ENCODE results near the gene EMC6. TPM values are rescaled to one million over a fixed set of nuclear protein-coding genes. Genes with fewer than 3 reads are reported as not detected.

Gene EMC6
- polyA plus RNA-seq, 1 donor (not counting 4 experiments of a cell fraction or from before 2014, with no cell fraction given) = 35.4 TPM

GRCh38 chr17:3715296-3715695, 46.7 kb downstream of the EMC6 start:
- no peaks in the 10 kb centered on the region for H3K9me1 ChIP-seq (ENCODE audit: control insufficient read depth, extremely low read depth, insufficient read depth, low read length)
- no peak overlapping the region for H3K4me2 ChIP-seq (ENCODE audit: control insufficient read depth, extremely low read depth, insufficient read depth, low read depth, low read length)
- DNase-seq (ENCODE audit: low read depth, low spot score) = no peak
- H3K79me2 ChIP-seq (ENCODE audit: control insufficient read depth, insufficient read depth, low read length) = no peaks in the 10 kb centered on the region
- H3K4me3 ChIP-seq (ENCODE audit: control insufficient read depth in 2 of 3, extremely low read depth in 1 of 3, insufficient read depth in 2 of 3, low read depth in 1 of 3, low read length in 3 of 3) = no peak overlapping the region
- H3K27ac ChIP-seq (ENCODE audit: control insufficient read depth, insufficient read depth, low read length) = no peak overlapping the region
- no peaks in the 10 kb centered on the region for H4K20me1 ChIP-seq (ENCODE audit: control insufficient read depth, extremely low read depth, insufficient read depth, low read length)
- dilution Hi-C loops (cut with MboI; ENCODE audit: extremely low pct_ligation_motif_present, low sequenced_read_pairs) = no loop called here
- no peak for TF ChIP-seq EZH2 (IDR thresholded peaks at IDR 0.05; ENCODE audit: low read length)
- TF ChIP-seq, protein P1, sequence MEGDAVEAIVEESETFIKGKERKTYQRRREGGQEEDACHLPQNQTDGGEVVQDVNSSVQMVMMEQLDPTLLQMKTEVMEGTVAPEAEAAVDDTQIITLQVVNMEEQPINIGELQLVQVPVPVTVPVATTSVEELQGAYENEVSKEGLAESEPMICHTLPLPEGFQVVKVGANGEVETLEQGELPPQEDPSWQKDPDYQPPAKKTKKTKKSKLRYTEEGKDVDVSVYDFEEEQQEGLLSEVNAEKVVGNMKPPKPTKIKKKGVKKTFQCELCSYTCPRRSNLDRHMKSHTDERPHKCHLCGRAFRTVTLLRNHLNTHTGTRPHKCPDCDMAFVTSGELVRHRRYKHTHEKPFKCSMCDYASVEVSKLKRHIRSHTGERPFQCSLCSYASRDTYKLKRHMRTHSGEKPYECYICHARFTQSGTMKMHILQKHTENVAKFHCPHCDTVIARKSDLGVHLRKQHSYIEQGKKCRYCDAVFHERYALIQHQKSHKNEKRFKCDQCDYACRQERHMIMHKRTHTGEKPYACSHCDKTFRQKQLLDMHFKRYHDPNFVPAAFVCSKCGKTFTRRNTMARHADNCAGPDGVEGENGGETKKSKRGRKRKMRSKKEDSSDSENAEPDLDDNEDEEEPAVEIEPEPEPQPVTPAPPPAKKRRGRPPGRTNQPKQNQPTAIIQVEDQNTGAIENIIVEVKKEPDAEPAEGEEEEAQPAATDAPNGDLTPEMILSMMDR (optimal IDR thresholded peaks at IDR 0.05 in 1 of 3, IDR thresholded peaks at IDR 0.05 in 1 of 3, conservative IDR thresholded peaks at IDR 0.05 in 1 of 3; ENCODE audit: extremely low read depth in 1 of 3, insufficient read depth in 2 of 3, low read length in 3 of 3) = no peak
- FAIRE-seq = no peak
- no peaks in the 10 kb centered on the region for H3K9me3 ChIP-seq (ENCODE audit: control insufficient read depth, low read depth, low read length)
- peaks cover 8% of the 10 kb centered on the region for H3K4me1 ChIP-seq (ENCODE audit: control insufficient read depth, extremely low read depth, insufficient read depth, low read length)
- H3K36me3 ChIP-seq (ENCODE audit: control insufficient read depth in 2 of 2, extremely low read depth in 1 of 2, insufficient read depth in 2 of 2, low read length in 2 of 2) = peaks cover 9 to 27% of the 10 kb centered on the region in 2 experiments
- no peak overlapping the region for H3K9ac ChIP-seq (ENCODE audit: control insufficient read depth, extremely low read depth, insufficient read depth, low read length)
- no peaks in the 10 kb centered on the region for H3K27me3 ChIP-seq (ENCODE audit: control insufficient read depth, extremely low read depth, insufficient read depth, low read length)
- H2AFZ ChIP-seq (ENCODE audit: control insufficient read depth, low read length) = no peak overlapping the region

- H3K27ac ChIP-seq (ENCODE audit: control insufficient read depth, insufficient read depth, low read length) = no peak overlapping the region
- no peak for FAIRE-seq
- dilution Hi-C loops (cut with MboI; ENCODE audit: extremely low pct_ligation_motif_present, low sequenced_read_pairs) = no loop called here
These were observed 49.6 kb downstream of the EMC6 start for GRCh38 chr17:3718201-3718600.

More at GRCh38 chr17:3718201-3718600, 49.6 kb downstream of the EMC6 start:
- peaks cover 16 to 25% of the 10 kb centered on the region in 2 experiments for H3K36me3 ChIP-seq (ENCODE audit: control insufficient read depth in 2 of 2, extremely low read depth in 1 of 2, insufficient read depth in 2 of 2, low read length in 2 of 2)
- H3K9me3 ChIP-seq (ENCODE audit: control insufficient read depth, low read depth, low read length) = no peaks in the 10 kb centered on the region
- no peak overlapping the region for H3K4me3 ChIP-seq (ENCODE audit: control insufficient read depth in 2 of 3, extremely low read depth in 1 of 3, insufficient read depth in 2 of 3, low read depth in 1 of 3, low read length in 3 of 3)
- no peaks in the 10 kb centered on the region for H3K27me3 ChIP-seq (ENCODE audit: control insufficient read depth, extremely low read depth, insufficient read depth, low read length)
- peaks cover 2% of the 10 kb centered on the region for H3K9me1 ChIP-seq (ENCODE audit: control insufficient read depth, extremely low read depth, insufficient read depth, low read length)
- DNase-seq (ENCODE audit: low read depth, low spot score) = no peak
- H4K20me1 ChIP-seq (ENCODE audit: control insufficient read depth, extremely low read depth, insufficient read depth, low read length) = no peaks in the 10 kb centered on the region
- no peak overlapping the region for H2AFZ ChIP-seq (ENCODE audit: control insufficient read depth, low read length)
- H3K79me2 ChIP-seq (ENCODE audit: control insufficient read depth, insufficient read depth, low read length) = peaks cover 11% of the 10 kb centered on the region
- no peak overlapping the region for H3K4me2 ChIP-seq (ENCODE audit: control insufficient read depth, extremely low read depth, insufficient read depth, low read depth, low read length)
- no peak overlapping the region for H3K9ac ChIP-seq (ENCODE audit: control insufficient read depth, extremely low read depth, insufficient read depth, low read length)
- H3K4me1 ChIP-seq (ENCODE audit: control insufficient read depth, extremely low read depth, insufficient read depth, low read length) = peaks cover 14% of the 10 kb centered on the region
- no peak for TF ChIP-seq EZH2 (IDR thresholded peaks at IDR 0.05; ENCODE audit: low read length)
- TF ChIP-seq, protein P1 (optimal IDR thresholded peaks at IDR 0.05 in 1 of 3, IDR thresholded peaks at IDR 0.05 in 1 of 3, conservative IDR thresholded peaks at IDR 0.05 in 1 of 3; ENCODE audit: extremely low read depth in 1 of 3, insufficient read depth in 2 of 3, low read length in 3 of 3) = no peak

Measured in keratinocyte (primary cell).